NB4 (cell line): Measurements from ENCODE around the gene TSPO2.

Experiments
- DNase-seq: peaks from one replicate; pipeline ENCODE4 v3.0.0; 2010; ENCODE audit warnings: low read depth
- H3K4me3 ChIP-seq: one replicate; pipeline ENCODE4 v1.5.1; 2011; ENCODE audit warnings: mild to moderate bottlenecking, low read depth, low read length, moderate library complexity
- MYC ChIP-seq: IDR thresholded peaks from 2 replicates; pipeline ENCODE4 v1.6.1; 2011; ENCODE audit warnings: low read depth, low read length
- POLR2A ChIP-seq: IDR thresholded peaks from 2 replicates; pipeline ENCODE4 v1.6.1; 2011; ENCODE audit warnings: mild to moderate bottlenecking; ENCODE audit not compliant: insufficient read length; ENCODE audit errors: extremely low read depth
- TF ChIP-seq, protein P1 (sequence below): IDR thresholded peaks from one replicate; pipeline ENCODE4 v1.5.1; 2012; ENCODE audit warnings: low read depth, low read length
- TF ChIP-seq, protein P2 (sequence below): IDR thresholded peaks from 2 replicates; pipeline ENCODE4 v1.6.1; 2011; ENCODE audit warnings: low read depth, low read length

TSPO2 gene, protein sequence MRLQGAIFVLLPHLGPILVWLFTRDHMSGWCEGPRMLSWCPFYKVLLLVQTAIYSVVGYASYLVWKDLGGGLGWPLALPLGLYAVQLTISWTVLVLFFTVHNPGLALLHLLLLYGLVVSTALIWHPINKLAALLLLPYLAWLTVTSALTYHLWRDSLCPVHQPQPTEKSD

DNA sequence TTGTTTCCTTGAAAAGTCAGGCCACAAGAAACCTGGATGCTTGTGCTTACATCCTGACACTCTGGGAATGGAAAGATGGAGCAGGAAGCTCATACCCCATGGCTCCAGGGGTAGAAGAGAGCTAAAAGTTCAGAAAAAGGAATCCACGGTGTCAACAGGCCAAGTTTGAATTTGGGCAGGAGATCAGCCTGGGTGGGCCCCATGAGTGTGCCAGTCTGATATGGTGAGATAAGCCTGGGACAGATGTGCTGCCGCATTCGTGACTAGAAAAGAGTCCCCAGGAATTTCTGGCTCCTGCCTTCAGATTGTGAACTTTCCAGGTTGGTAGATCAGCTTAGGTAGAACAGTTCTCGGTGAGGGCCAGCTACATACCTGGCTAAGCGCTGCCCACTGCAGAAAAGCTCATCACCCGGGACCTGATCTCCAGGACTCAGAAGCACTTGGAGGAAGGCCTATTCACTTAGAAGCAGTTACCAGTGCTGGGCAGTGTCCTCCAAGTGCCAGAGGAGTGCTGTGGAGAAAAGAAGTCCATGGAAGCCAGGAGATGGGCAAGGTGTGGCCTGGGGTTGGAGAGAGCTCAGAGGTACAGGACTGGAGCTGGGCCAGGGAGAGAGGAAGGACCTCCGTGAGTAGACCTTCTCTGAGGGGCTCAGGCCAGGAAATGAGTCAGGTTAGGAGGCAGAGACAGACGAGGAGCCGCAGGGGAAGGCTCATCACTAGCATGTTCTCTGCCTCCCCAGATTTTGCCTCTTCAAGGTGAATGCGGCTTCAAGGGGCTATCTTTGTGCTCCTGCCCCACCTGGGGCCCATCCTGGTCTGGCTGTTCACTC is at the start of gene TSPO2:
TSS of gene TSPO2 (plus strand) at position 242 of the 830 bp plus-strand sequence. CDS start at position 761, 519 bp downstream.
- TF ChIP-seq MYC: no peak
- TF ChIP-seq, protein P1, sequence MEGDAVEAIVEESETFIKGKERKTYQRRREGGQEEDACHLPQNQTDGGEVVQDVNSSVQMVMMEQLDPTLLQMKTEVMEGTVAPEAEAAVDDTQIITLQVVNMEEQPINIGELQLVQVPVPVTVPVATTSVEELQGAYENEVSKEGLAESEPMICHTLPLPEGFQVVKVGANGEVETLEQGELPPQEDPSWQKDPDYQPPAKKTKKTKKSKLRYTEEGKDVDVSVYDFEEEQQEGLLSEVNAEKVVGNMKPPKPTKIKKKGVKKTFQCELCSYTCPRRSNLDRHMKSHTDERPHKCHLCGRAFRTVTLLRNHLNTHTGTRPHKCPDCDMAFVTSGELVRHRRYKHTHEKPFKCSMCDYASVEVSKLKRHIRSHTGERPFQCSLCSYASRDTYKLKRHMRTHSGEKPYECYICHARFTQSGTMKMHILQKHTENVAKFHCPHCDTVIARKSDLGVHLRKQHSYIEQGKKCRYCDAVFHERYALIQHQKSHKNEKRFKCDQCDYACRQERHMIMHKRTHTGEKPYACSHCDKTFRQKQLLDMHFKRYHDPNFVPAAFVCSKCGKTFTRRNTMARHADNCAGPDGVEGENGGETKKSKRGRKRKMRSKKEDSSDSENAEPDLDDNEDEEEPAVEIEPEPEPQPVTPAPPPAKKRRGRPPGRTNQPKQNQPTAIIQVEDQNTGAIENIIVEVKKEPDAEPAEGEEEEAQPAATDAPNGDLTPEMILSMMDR: no peak
- TF ChIP-seq POLR2A: no peak
- TF ChIP-seq, protein P2, sequence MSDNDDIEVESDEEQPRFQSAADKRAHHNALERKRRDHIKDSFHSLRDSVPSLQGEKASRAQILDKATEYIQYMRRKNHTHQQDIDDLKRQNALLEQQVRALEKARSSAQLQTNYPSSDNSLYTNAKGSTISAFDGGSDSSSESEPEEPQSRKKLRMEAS: no peak
- no peak for DNase-seq
- no peak within 1 kb of the TSS for H3K4me3 ChIP-seq

DNA sequence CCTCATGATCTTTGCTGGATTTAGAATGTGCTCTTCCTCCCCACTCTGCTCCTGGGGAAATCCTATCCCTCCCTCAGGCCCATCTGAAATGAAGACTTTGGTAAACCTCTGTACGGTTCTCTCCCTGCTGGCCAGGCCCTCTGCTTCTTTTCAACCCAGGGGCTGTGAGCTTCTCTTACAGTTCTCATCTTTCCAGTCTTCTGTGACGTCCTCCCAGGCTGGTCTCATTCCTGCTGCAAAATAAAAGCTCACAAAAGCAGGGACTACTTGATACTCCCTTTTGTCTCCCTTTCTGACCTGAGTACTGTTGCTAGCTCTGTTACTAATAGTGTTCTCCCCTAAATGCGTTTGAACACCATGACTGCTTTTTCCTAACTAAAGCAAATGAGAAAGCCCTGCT is 49.5 kb upstream of the TSPO2 start:
- H3K4me3 ChIP-seq: no peak overlapping the region
- TF ChIP-seq, protein P1: no peak
- DNase-seq: no peak

DNA sequence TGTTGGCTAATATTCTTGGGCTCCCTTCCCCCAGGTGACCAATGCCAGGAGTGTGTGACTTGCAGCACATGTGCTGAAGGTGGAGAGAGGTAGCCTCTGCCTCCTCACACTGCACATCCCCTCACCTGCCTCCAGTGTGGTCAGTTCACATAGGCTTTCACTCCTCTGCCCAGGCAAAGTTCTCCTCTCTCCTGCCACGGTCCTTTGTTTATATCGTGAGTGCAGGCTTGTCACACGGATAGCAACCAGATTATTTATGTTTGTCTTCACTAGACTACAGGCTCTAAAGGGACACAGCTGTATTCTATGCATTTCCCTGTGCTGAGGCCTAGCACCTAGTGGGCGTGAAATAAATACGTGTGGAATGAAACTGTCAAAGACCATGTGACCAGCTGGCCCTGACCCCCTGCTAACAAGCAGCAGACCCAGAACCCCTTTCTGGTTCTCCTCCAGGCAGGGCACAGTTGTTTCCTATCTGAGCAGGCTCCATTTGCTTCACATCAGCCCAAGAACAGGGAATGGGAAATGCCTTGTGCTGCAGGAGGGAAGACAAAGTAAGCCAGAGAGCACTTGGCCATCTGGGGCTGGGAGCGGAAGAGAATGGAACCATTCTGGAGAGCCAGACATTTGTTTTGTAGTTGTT is 45.6 kb upstream of the TSPO2 start:
- H3K4me3 ChIP-seq: no peak overlapping the region
- no peak for TF ChIP-seq MYC
- no peak for TF ChIP-seq POLR2A
- TF ChIP-seq, protein P1: no peak
- TF ChIP-seq, protein P2: no peak
- no peak for DNase-seq

DNA sequence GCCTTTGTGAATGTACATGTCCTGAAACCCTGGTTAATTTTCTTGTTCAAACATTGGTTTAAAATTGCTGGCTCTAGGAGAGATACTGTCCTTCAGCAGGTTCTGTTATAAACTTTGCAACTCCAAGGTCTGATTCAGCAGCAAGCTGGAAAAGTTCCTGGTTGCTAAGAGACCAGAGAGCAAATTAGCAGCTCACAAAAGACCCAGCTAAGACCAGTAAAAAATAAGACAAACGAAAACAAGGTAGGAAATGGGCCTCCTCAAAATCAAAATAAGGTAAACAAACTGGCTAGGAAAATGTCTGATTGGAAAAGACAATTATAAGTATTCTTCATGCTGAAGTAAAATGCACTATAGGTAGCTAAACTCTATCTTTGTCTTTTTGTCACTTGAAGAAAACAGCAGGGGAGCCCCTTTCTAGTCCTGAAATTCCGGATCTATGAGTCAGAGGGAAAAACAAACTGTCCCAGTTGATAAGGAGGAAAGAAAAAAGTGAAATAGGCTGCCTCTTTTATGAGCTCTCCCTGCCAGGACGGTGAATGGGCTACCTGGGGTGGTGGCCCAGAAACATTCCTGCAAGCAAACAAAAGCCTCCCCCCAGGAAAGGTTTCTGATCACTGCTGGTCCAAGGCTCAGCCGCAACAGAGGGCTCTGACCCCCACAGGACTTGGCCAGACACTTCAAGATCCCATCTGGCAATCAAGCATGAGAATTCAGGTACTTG is 44.9 kb upstream of the TSPO2 start:
- no peak for DNase-seq
- no peak overlapping the region for H3K4me3 ChIP-seq

DNA sequence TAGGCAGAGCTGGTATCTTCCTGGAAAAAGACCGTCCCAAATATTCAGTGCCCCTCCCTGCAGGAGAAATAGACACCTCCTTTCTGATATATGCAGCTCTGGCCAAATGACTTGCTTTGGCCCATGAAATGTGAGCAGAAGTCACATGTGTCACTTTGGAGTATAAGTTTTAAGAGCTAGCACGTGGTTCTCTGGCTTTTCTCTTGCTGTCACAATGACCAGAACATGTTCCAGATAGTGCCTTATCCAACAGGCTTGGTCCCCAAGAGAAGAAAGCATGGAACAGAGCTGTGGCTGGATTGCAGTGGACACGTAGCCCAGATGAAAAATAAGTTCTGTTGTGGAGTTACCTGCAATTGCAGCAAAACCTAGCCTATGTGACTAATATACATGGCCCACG is 43.6 kb upstream of the TSPO2 start:
- DNase-seq: no peak
- TF ChIP-seq, protein P1: no peak
- no peak for TF ChIP-seq MYC
- TF ChIP-seq POLR2A: no peak
- TF ChIP-seq, protein P2: 0 out of 2 replicates have a peak, but pooled peaks have one; percentile 40
- no peak overlapping the region for H3K4me3 ChIP-seq

More for the DNA sequence above, 44.9 kb upstream of the TSPO2 start:
- TF ChIP-seq, protein P2: no peak
- no peak for TF ChIP-seq POLR2A
- no peak for TF ChIP-seq MYC
- TF ChIP-seq, protein P1: no peak
